ENCODE measurements around the gene ARMC6.

ARMC6 gene

GRCh38 chr19:19107654-19108053, 74.3 kb downstream of the ARMC6 start:
- H2AFZ ChIP-seq: no peak overlapping the region
- no peak overlapping the region for H3K9ac ChIP-seq
- no peaks in the 10 kb centered on the region for H3K4me1 ChIP-seq
- no peaks in the 10 kb centered on the region for H3K36me3 ChIP-seq (ENCODE audit: control insufficient read depth, insufficient read depth, low read length)
- H3K4me2 ChIP-seq (ENCODE audit: low read length): no peak overlapping the region
- H3K79me2 ChIP-seq: no peaks in the 10 kb centered on the region
- H3K4me3 ChIP-seq (ENCODE audit: low read depth, low read length): no peak overlapping the region
- no peaks in the 10 kb centered on the region for H3K9me3 ChIP-seq (ENCODE audit: control insufficient read depth, low read length)
- H3K27me3 ChIP-seq (ENCODE audit: control insufficient read depth, insufficient read depth, low read length): no peaks in the 10 kb centered on the region
- no peak for TF ChIP-seq CTCF (IDR thresholded peaks at IDR 0.05)
- H3K27ac ChIP-seq: no peak overlapping the region
